Fibroblast of the aortic adventitia (primary cell): ENCODE measurements around the gene DPP6. TPM values are rescaled to one million over a fixed set of nuclear protein-coding genes. Genes with fewer than 3 reads are reported as not detected.

Experiments
- DNase-seq: peaks from one replicate; pipeline ENCODE4 v3.0.0-alpha.2; 2010; ENCODE audit warnings: low read depth
- H3K4me3 ChIP-seq: 2 replicates; pipeline ENCODE4 v1.5.1; 2011; ENCODE audit warnings: low read depth, mild to moderate bottlenecking, control low read depth, low read length, moderate library complexity
- CTCF ChIP-seq: IDR thresholded peaks from 2 replicates; pipeline ENCODE4 v1.5.1; 2011; ENCODE audit warnings: mild to moderate bottlenecking, low read length, control low read depth, inconsistent platforms; ENCODE audit not compliant: insufficient read depth
- total RNA-seq: library from RNA; depleted of rRNA; stranded (reverse); fragments of >200 nt; gene quantifications from 2 replicates; pipeline ENCODE4 v1.2.3, GENCODE V29; 2012; ENCODE audit warnings: low replicate concordance

DPP6 gene
- total RNA-seq, 1 donor = not detected

GRCh38 chr7:154841731-154842331, 789.6 kb downstream of the DPP6 start:
- DNase-seq = no peak
- no peak overlapping the region for H3K4me3 ChIP-seq
- TF ChIP-seq CTCF = no peak

- no peak overlapping the region for H3K4me3 ChIP-seq
- DNase-seq = no peak
- no peak for TF ChIP-seq CTCF
These were observed 790.4 kb downstream of the DPP6 start for GRCh38 chr7:154842591-154842990.

DNA sequence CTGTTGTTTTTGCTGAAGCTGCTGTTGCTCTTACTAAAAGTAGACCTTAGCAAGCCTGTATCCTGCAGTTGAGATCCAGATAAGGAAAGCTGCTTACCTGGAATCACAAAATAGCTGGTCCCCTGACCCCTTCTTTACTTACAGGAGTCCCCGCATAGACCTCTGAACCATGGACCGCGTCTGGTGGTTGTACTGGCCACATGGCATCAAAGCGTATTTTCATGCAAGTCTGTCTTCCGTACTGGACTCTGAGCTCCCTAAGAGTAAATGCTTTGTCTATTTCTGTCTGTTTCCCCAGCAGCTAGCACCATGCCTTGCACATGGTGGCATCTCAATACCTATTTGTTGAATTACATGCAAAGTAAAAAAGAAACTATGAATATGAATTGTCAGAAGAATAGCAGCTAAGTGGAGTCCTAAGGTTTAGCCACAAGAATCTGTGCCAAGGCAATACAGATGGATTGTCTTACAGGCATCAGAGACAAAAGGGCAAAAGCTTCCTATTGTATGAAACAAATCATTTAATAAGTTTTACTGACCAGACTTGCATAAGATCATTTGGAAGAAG, 791.6 kb downstream of the DPP6 start:
- no peak overlapping the region for H3K4me3 ChIP-seq
- DNase-seq = no peak
- no peak for TF ChIP-seq CTCF

GRCh38 chr7:154844499-154844898, 792.3 kb downstream of the DPP6 start:
- no peak for TF ChIP-seq CTCF
- no peak for DNase-seq
- H3K4me3 ChIP-seq = no peak overlapping the region

- no peak overlapping the region for H3K4me3 ChIP-seq
- no peak for DNase-seq
- TF ChIP-seq CTCF = no peak
These were observed 792.8 kb downstream of the DPP6 start for GRCh38 chr7:154844955-154845354.

DNA sequence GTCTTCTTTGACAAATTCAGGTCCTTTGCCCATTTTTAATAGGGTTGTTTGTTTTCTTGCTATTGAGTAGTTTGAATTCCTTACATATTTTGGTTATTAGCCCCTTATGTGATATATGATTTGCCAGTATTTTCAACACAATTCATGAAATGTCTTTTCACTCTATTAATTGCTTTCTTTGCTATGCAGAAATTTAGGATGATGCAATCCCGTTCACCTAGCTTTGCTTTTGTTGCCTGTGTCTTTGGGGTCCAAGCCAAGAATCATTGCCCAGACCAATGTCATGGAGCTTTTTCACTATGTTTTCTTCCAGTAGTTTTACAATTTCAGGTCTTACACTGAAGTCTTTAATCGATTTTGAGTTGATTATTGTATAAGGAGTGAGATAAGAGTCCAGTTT, 796.3 kb downstream of the DPP6 start:
- no peak for DNase-seq
- no peak overlapping the region for H3K4me3 ChIP-seq
- TF ChIP-seq CTCF = no peak

GRCh38 chr7:154852205-154852604, 800.0 kb downstream of the DPP6 start:
- DNase-seq = no peak
- no peak overlapping the region for H3K4me3 ChIP-seq
- TF ChIP-seq CTCF = no peak
